NCI-H345 (cell line): ENCODE data around the gene ACOT13.
"Not testable (repeated sequence)": the region's sequence is repeated elsewhere in the genome, so short reads cannot be mapped to it uniquely, and the experiment has no call there.

Experiments
- DNase-seq: peaks from one replicate; lab custom pipeline; 2025; lab: John Stamatoyannopoulos, UW

ACOT13 gene

DNA sequence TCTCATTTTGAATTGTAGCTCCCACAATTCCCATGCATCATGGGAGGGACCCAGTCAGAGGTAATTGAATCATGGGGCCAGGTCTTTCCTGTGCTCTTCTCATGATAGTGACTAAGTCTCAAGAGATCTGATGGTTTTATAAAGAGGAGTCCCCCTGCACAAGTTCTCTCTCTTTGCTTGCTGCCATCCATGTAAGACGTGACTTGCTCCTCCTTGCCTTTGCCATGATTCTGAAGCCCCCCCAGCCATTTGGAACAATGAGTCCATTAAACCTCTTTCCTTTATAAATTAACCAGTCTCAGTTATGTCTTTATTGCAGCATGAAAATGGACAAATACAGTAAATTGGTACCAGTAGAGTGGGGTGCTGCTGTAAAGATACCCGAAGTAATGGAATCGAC, 63.8 kb downstream of the ACOT13 start:
- not testable (repeated sequence) for DNase-seq

DNA sequence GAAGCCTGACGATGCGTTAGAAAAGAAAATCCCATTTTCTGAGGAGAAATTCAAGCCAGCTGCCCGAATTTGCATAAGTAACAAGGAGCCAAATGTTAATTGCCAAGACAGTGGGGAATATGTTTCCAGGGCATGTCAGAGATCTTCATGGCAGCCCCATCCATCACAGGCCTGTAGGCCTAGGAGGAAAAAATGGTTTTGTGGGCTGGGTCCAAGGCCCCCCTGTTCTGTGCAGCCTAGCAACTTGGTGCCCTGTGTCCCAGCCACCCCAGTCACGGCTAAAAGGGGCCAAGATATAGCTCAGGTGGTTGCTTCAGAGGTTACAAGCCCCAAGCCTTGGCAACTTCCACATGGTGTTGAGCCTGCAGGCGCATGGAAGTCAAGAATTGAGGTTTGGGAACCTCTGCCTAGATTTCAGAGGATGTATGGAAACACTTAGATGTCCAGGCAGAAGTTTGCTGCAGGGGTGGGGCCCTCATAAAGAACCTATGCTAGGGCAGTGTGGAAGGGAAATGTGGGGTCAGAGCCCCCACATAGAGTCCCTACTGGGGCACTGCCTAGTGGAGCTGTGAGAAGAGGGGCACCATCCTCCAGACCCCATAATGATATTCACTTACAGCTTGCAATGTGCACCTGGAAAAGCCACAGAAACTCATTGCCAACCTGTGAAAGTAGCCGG, 64.7 kb downstream of the ACOT13 start:
- not testable (repeated sequence) for DNase-seq

DNA sequence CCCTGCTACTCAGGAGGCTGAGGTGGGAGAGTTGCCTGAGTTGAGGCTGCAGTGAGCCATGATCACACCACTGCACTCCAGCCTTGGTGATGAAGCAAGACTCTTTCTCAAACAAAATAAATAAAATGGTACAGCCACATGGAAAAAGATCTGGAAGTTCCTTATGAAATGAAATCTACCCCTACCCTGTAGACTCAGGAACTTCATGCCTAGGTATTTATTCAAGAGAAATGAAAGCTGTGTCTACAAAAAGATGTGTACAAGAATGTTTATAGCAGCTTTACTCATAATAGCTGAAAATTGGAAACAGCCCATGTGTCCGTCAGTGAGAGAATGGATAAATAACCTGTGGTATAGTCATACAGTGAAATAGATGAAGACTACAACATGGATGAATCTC, 67.3 kb downstream of the ACOT13 start:
- no peak for DNase-seq

DNA sequence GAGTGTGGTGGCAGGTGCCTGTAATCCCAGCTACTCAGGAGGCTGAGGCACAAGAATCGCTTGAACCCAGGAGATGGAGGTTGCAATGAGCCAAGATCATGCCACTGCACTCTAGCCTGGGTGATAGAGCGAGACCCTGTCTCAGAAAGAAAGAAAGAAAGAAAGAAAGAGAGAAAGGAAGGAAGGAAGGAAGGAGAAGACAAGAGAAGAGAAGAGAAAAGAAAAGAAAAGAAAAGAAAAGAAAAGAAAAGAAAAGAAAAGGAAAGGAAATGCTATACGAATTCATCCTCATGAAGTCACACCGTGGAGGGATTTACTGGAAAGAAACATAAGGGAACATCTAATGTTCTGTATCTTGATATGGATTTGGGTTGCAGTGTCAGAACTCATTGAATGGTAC, 67.8 kb downstream of the ACOT13 start:
- DNase-seq = not testable (repeated sequence)

DNA sequence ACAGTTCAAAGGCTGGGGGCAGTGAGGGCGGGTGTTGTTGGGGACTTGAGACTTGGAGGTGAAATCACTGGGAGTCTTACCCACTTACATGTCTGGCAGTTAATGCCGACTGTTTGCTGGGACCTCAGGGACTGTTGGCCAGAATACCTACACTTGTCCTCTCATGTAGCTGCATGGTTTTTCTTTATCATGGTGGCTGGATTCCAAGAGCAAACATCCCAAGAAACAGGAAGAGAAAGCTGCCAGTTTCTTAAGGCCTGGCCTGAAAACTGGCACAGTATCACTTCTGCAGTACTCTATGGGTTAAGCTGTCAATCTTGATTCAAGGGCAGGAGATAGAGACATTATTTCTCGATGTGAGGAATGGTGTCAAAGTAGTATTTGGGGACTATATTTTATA, 71.9 kb downstream of the ACOT13 start:
- no peak for DNase-seq

DNA sequence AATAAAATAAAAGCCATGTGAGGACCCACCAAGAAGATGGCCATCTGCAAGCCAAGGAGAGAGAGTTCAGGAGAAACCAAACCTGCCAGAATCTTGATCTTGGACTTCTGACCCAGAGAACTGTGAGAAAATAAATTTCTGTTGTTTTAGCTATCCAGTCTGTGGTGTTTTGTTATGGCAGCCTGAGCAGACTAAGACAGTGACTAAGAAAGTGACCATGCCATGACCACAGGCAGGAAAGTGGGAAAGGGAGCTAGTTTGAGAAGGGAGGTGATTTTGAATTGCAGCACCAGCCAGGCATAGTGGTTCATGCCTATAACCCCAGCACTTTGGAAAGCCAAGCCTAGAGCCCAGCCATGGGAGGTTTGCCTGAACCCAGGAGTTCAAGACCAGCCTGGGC, 74.0 kb downstream of the ACOT13 start:
- no peak for DNase-seq

DNA sequence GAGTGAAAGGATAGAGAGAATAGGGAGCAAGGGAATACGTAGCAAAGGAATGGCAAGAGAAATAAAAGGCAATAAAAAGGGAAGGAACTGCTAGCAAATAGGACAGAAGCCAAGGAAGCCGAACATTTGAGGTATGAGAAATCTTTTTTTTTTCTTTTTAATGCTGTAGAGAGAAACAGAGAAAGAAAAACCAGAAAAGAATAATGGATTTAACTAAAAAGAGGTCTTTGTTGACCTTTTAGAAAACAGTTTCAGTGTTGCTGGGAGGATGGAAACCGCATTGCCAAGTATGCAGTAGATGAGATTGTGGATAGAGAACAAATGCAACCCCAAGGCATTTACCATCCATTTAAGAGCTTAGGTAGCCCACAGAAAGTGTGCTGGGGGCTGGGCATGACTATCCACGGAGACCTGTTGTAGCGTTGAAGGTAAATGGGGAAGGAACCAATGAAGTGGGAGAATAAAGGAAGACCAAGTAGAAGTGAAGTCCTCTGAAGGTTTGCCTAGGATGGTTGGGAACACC, 75.4 kb downstream of the ACOT13 start:
- DNase-seq = no peak

DNA sequence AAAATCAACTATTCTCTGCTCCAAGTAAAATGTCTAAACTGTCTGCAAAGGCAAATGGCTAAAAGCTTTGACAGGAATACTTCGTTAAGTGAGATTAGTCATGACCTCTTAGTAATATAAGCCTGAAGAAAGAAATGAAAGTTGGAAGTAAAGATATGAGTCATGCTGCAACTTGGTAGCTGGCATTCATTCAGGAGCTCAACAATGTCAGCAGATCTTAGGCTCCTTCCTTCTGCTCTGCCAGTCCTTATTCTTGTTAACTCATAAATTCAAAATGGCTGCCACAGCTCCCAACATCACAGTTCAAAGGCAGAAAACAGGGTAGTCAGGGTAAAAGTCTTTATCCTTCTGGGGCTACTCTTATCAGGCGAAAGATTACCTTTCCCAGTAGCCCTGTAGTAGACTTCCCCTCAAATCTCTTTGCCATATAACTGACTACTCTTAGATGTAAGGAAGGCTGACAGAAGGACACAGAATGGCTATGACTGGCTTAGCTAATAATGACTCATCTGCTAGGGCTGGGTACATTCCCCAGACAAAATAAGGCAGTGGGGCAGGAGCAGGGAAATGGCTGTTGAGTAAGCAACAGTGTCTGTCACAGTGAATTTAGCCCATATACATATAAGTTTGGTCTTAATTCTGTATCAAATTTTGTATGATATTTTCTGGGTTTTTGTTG, 76.5 kb downstream of the ACOT13 start:
- DNase-seq = no peak

DNA sequence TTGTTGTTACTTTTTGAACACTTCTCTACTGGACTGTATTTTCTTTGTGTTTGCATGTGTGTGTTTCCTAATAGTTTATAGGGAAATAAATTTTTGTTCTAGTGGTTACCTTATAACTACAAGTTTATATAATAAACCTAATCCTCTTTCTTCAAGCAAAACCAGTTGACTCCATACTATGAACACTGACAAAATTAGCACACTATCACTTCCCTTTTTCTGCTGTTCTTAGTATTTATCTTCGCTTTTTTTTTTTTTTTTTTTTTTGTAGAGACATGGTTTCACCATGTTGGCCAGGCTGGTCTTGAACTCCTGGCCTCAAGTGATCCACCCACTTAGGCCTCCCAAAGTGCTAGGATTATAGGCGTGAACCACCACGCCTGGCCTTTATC, 77.1 kb downstream of the ACOT13 start:
- no peak for DNase-seq

DNA sequence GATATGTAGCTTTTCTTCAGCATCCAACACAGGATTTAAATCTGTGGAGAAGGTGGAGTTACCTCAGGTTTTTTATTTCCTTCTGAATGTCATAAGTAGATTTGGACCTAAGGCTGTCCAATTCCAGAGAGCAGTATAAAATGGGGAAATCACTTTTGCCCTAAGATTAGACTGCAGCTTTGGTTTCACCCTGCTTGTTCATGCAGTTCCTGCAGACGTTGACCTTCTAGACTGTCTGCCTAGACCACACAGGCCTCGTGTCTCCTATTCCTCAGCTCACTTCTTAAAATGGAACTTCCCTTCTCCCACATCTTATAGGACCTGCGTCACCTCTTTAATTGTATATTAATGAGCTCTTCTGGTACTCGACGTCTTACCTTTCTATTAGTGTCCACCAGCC, 78.0 kb downstream of the ACOT13 start:
- no peak for DNase-seq

DNA sequence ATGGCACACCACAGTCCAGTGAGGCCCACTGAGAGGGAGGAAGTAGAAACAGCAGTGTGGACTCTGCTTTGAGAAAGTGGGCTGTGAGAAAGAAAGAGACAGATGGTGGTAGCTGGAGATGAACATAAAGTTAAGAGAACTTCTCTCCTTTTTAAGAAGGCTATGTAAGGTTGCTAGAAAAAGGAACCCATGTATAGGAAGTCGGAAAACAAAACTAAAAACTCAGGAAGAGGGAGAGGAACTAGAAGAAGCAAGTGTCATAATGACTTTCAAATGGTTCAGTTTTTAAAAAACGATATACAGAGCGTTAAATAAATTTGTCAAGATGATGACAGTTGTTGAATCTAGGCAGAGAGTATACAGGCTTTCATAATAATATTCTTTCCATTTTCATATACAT, 82.4 kb downstream of the ACOT13 start:
- no peak for DNase-seq

DNA sequence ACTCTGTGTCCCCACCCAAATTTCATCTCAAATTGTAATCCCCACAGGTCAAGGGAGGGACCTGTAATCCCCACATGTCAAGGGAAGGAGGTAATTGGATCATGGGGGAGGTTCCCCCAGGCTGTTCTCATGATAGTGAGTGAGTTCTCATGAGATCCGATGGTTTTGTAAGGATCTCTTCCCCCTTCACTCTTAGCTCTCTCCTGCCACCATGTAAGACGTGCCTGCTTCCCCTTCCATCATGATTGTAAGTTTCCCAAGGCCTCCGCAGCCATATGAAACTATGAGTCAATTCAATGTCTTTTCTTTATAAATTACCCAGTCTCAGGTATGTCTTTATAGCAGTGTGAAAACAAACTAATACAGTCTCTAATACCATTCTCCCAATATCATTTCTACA, 84.0 kb downstream of the ACOT13 start:
- not testable (repeated sequence) for DNase-seq

DNA sequence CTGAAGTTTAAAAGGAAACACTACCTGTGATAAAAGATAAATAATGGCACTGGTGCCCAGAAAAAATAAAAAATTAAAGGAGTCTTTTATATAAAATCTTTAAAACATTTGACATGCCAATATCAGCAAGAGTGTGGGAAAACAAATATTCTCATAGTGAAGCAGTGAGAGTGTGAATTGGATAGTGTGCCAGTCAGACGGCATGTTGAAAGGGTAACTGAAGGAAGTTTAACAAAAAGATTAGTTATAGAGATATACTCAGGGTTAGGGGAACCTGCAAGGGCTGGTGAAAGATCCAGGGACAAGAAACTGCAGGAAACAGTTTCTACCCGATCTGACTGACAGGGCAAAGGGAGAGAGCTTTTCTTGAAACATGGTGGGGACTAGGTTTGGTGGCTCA, 85.6 kb downstream of the ACOT13 start:
- no peak for DNase-seq

DNA sequence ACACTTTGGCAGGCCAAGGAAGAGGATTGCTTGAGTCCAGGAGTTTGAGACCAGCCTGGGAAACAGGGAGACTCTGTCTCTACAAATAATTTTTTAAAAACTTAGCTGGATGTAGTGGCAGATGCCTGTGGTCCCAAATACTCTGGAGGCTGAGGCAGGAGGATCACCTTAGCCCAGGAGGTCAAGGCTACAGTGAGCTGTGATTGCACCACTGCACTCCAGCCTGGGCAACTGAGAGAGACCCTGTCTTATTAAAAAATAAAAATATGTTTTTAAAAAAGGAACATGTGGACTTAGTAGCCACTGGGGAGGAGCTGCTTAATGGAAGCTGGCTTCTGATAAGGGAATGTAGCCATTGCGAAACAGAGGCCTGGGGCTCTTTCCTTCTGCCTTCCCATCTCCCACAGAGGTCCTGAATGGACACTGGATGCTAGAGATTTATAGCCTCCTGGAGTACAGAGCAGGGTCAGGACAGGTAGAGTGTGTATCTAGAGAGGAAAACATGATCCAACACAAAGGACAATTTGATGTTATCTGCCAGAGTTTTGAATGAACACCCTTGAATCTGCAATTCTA, 86.1 kb downstream of the ACOT13 start:
- no peak for DNase-seq

DNA sequence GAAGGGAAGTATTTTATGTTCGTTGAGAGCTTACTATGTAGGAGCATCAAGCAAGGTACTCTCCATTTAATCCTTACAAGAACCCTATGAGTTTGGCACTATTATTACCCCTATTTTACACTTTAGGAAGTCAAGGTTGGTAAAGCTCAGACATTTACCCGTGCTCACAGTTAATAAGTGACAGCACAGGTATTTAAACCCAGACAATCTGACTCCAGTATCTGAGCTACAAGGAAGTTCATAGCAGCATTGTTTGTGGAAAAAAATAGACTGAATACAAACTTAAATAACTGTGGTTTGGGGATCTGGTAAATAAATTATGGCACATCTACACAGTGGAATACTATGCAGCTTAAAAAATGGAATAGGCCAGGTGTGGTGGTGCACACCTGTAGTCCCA, 86.7 kb downstream of the ACOT13 start:
- DNase-seq = no peak

DNA sequence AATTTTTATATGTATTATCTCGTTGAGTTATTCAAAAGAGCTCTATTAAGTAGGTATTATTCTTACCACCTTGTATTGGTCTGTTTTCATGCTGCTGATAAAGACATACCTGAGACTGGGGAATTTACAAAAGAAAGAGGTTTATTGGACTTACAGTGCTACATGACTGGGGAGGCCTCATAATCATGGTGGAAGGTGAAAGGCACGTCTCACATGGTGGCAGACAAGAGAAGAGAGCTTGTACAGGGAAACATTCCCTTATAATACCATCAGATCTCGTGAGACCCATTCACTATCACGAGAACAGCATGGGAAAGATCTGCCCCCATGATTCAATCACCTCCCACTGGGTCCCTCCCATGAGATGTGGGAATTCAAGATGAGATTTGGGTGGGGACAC, 87.5 kb downstream of the ACOT13 start:
- not testable (repeated sequence) for DNase-seq
